Lower leg skin (tissue), 4 donors: ENCODE results near the gene MGST1. TPM values are rescaled to one million over a fixed set of nuclear protein-coding genes. Genes with fewer than 3 reads are reported as not detected.

ENCODE experiments used
- DNase-seq, 2 donors: peaks; one replicate each; pipeline ENCODE4 v3.0.0-alpha.2; 2019; ENCODE audit warnings: low spot score in 2 of 2
- H3K4me3 ChIP-seq: fragments of 200-600 bp; sonication (generic); 2 replicates; pipeline ENCODE4 v1.5.1; 2017; ENCODE audit warnings: mild to moderate bottlenecking, low read depth; ENCODE audit not compliant: poor library complexity, severe bottlenecking
- CTCF ChIP-seq, 3 donors: fragments of 450-650 bp; IDR thresholded peaks; one replicate each; pipeline ENCODE4 v1.5.1; 2016; ENCODE audit warnings: antibody characterized with exemption in 3 of 3, mild to moderate bottlenecking in 3 of 3, moderate library complexity in 2 of 3
- POLR2A ChIP-seq, 2 donors: fragments of 450-650 bp; IDR thresholded peaks; one replicate each; pipeline ENCODE4 v1.6.1; 2016 to 2017; ENCODE audit warnings: antibody characterized with exemption in 2 of 2, mild to moderate bottlenecking in 1 of 2, moderate library complexity in 1 of 2
- WGBS, 2 donors: methylation state at CpG; one replicate each; pipeline ENCODE4 v1.1.5; 2018; 5-methylcytosine and 5-hydroxymethylcytosine counted together
- intact Hi-C: fragments of 100-400 bp; cut with DNase I; formaldehyde crosslinking; loops from one replicate; pipeline ENCODE4 v1.15.0; 2023; ENCODE audit warnings: low total_unique reads
- total RNA-seq, 4 donors: library from RNA; depleted of rRNA; stranded (reverse); fragments of >200 nt; gene quantifications; one replicate each; pipeline ENCODE4 v1.1.0, GENCODE V29; 2016

Gene MGST1
- total RNA-seq, 4 donors from 2014 or later: 47.9 to 95.1 (median 59.3) TPM

GRCh38 chr12:16344269-16344668 lies 3.2 kb upstream of the MGST1 start:
- TF ChIP-seq CTCF (IDR thresholded peaks at IDR 0.05) (no peak), POLR2A (IDR thresholded peaks at IDR 0.05) (no peak)
- no peak overlapping the region for H3K4me3 ChIP-seq
- WGBS, 2 donors: 72 to 74% methylated on average over 3 of the region's 3 CpGs
- DNase-seq: no peak
- intact Hi-C loops: no loop called here

GRCh38 chr12:16345105-16345504 lies 2.3 kb upstream of the MGST1 start:
- no peak for DNase-seq
- intact Hi-C loops: no loop called here
- H3K4me3 ChIP-seq: no peak overlapping the region
- 83% methylated on average over 1 of the region's 1 CpG for WGBS, 2 donors
- TF ChIP-seq POLR2A (IDR thresholded peaks at IDR 0.05) (no peak), CTCF (IDR thresholded peaks at IDR 0.05) (no peak)

GRCh38 chr12:16346958-16347357 lies 487 bp upstream of the MGST1 start:
- intact Hi-C loops: no loop called here
- DNase-seq: no peak
- 55 to 56% methylated on average over 7 of the region's 7 CpGs for WGBS, 2 donors
- TF ChIP-seq POLR2A (IDR thresholded peaks at IDR 0.05) (no peak), CTCF (IDR thresholded peaks at IDR 0.05) (no peak)
- H3K4me3 ChIP-seq: no peak overlapping the region

GRCh38 chr12:16348435-16349130 lies 1.1 kb downstream of the MGST1 start:
- no peak for DNase-seq
- H3K4me3 ChIP-seq: no peak overlapping the region
- 58 to 61% methylated on average over 10 of the region's 10 CpGs for WGBS, 2 donors
- no peak for TF ChIP-seq POLR2A (IDR thresholded peaks at IDR 0.05)
- TF ChIP-seq CTCF (IDR thresholded peaks at IDR 0.05): no peak
- intact Hi-C loops: no loop called here

- 53 to 68% methylated on average over 3 of the region's 3 CpGs for WGBS, 2 donors
- intact Hi-C loops: no loop called here
- TF ChIP-seq CTCF (IDR thresholded peaks at IDR 0.05) (no peak), POLR2A (IDR thresholded peaks at IDR 0.05) (no peak)
- H3K4me3 ChIP-seq: no peak overlapping the region
- DNase-seq: peak; percentile 81 to 90
Measured at GRCh38 chr12:16349131-16349460, 1.7 kb downstream of the MGST1 start.

GRCh38 chr12:16350682-16351081 lies 3.2 kb downstream of the MGST1 start:
- no peak overlapping the region for H3K4me3 ChIP-seq
- intact Hi-C loops: no loop called here
- TF ChIP-seq CTCF (IDR thresholded peaks at IDR 0.05) (no peak), POLR2A (IDR thresholded peaks at IDR 0.05) (no peak)
- DNase-seq: peak in 1 of 2 donors; percentile 72
- 26 to 50% methylated on average over 1 of the region's 1 CpG for WGBS, 2 donors
